Left lung (tissue), 10 donors: ENCODE results near the gene ITIH1. TPM values are rescaled to one million over a fixed set of nuclear protein-coding genes. Genes with fewer than 3 reads are reported as not detected.
"Not testable (repeated sequence)": the region's sequence is repeated elsewhere in the genome, so short reads cannot be mapped to it uniquely, and the experiment has no call there.

Experiments used
- ATAC-seq: fragments of 200-7000 bp; cut with Tn5 transposase; one replicate; pipeline ENCODE4 v1.9.1; 2020; ENCODE audit warnings: moderate library complexity
- DNase-seq, 4 donors: peaks; one replicate each; pipeline ENCODE4 v3.0.0-alpha.2; 2013 to 2020
- H3K27ac ChIP-seq, 2 donors: fragments of 200-600 bp; sonication (generic) in 1 of 2; one replicate each; pipeline versions ENCODE4 v1.5.0 to v1.8.0; 2020 to 2021
- H3K27me3 ChIP-seq, 2 donors: fragments of 200-600 bp; sonication (generic) in 1 of 2; one replicate each; pipeline versions ENCODE4 v1.5.0 to v1.8.0; 2020 to 2021
- H3K36me3 ChIP-seq, 2 donors: fragments of 200-600 bp; sonication (generic) in 1 of 2; one replicate each; pipeline versions ENCODE4 v1.5.0 to v1.8.0; 2020 to 2021
- H3K4me1 ChIP-seq, 2 donors: fragments of 200-600 bp; one replicate each; pipeline ENCODE4 v1.8.0; 2021
- H3K4me3 ChIP-seq, 2 donors: fragments of 200-600 bp; sonication (generic) in 1 of 2; one replicate each; pipeline versions ENCODE4 v1.5.0 to v1.8.0; 2020 to 2021; ENCODE audit warnings: mild to moderate bottlenecking in 1 of 2
- H3K9me3 ChIP-seq, 2 donors: fragments of 200-600 bp; sonication (generic) in 1 of 2; one replicate each; pipeline versions ENCODE4 v1.5.0 to v1.8.0; 2020 to 2021
- intact Hi-C, 2 donors: fragments of 100-400 bp; cut with DNase I; formaldehyde crosslinking; loops; one replicate each; pipeline versions ENCODE4 v1.11.2 to v1.14.2; 2022
- polyA plus RNA-seq, 6 donors: library from polyadenylated mRNA; unstranded; fragments of 120-200 nt; gene quantifications; one replicate each; pipeline ENCODE4 v1.2.1, GENCODE V29; 2013; ENCODE audit not compliant: insufficient read length in 6 of 6
- total RNA-seq, 2 donors: library from RNA; stranded (reverse); fragmentation: NEBNext Ultra II Directional; extraction: Animal tissue kit (Norgen Biotek cat#: 25700); gene quantifications; one replicate each; pipeline ENCODE4 v1.2.1, GENCODE V29; 2021
- TF ChIP-seq, protein P1 (sequence below), 2 donors: fragments of 200-600 bp; sonication (generic) in 1 of 2; IDR thresholded peaks; one replicate each; pipeline versions ENCODE4 v1.5.0 to v1.8.0; 2021; ENCODE audit warnings: antibody characterized with exemption in 2 of 2
- donor health status: DM: no; HTN: yes; CAD: no.
- donor health status: DM: no; HTN: no; CAD: no.

The ITIH1 gene
- total and polyA plus RNA-seq, 8 donors: 0.18 to 0.61 (median 0.45) TPM; not detected in 4

DNA sequence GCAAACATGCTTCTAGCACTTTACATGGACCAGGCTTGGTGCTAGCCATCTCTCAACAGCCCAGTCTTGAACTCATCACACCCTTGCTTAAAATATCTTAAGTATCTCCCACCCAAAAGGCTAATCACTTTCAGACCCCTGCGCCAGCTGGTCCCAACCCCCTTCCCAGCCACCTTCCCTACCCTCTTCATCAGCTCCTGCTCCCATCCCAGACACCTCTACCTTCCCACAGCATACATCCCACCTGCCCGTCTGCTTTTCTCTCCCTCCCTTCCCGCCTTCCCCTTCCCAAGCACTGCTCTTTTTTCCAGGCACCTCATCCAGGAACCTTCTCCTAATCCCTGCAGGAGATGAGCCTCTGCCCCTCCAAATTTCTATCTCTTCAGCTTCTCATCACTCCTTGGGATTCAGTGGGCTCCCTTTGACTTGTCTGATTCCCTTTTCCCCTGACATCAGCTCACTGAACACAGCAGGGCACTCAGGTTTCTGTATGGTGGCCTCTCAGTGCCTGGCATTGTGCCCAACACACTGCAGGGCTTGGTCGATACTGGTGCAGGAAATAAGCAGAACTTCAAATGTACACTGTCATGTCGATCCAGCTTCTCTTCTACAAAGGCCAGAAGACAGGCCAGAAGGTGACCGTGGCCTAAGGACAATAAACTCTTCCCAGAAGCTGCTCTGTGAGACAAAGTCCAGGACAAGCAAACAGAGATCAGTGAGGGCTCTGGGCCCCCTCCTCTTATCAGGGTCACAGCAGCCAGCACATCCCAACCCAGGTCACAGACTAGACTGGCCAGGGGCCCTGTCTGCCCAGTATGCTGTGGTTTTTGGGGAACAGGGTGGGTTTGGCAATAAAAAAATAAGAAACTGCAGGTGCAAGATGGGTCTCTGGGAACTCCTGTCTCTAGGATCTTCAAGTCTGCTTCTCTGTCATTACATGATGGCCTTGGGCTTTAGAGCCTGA, 2.2 kb upstream of the ITIH1 start:
- TF ChIP-seq, protein P1, sequence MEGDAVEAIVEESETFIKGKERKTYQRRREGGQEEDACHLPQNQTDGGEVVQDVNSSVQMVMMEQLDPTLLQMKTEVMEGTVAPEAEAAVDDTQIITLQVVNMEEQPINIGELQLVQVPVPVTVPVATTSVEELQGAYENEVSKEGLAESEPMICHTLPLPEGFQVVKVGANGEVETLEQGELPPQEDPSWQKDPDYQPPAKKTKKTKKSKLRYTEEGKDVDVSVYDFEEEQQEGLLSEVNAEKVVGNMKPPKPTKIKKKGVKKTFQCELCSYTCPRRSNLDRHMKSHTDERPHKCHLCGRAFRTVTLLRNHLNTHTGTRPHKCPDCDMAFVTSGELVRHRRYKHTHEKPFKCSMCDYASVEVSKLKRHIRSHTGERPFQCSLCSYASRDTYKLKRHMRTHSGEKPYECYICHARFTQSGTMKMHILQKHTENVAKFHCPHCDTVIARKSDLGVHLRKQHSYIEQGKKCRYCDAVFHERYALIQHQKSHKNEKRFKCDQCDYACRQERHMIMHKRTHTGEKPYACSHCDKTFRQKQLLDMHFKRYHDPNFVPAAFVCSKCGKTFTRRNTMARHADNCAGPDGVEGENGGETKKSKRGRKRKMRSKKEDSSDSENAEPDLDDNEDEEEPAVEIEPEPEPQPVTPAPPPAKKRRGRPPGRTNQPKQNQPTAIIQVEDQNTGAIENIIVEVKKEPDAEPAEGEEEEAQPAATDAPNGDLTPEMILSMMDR (IDR thresholded peaks at IDR 0.05): no peak
- DNase-seq (peak in 2 of 4 donors; percentile 15 to 30), ATAC-seq (no peak)
- intact Hi-C loops: no loop called here
- Histone ChIP-seq H3K27me3 (no peaks in the 10 kb centered on the region), H3K9me3 (no peaks in the 10 kb centered on the region), H3K4me3 (no peak overlapping the region), H3K4me1 (peaks cover 1 to 8% of the 10 kb centered on the region in 2 donors), H3K27ac (no peak overlapping the region), H3K36me3 (no peaks in the 10 kb centered on the region)

DNA sequence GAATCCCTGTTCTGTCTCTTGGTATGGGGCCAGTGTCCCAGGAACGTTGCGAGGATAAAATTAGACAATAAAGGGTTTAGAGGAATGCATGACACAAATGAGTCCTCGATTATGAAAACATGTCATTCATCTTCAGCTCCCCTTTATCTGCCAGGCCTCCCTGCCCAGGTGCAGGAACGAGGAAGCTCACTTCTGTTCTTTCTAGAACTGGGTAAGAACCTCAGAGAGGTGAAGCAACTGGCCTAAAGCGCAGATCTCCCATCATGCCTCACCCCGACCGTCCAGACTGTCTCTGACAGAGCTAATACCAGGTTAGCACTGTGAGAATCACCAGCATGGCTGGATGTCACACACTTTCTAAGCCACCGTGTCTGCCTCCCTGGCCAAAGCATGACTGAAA, 1.5 kb upstream of the ITIH1 start:
- Histone ChIP-seq H3K36me3 (no peaks in the 10 kb centered on the region), H3K4me3 (no peak overlapping the region), H3K27me3 (no peaks in the 10 kb centered on the region), H3K27ac (no peak overlapping the region), H3K9me3 (no peaks in the 10 kb centered on the region), H3K4me1 (peaks cover 0 to 8% of the 10 kb centered on the region in 2 donors)
- DNase-seq (no peak), ATAC-seq (no peak)
- intact Hi-C loops: no loop called here
- TF ChIP-seq, protein P1 (IDR thresholded peaks at IDR 0.05): no peak

DNA sequence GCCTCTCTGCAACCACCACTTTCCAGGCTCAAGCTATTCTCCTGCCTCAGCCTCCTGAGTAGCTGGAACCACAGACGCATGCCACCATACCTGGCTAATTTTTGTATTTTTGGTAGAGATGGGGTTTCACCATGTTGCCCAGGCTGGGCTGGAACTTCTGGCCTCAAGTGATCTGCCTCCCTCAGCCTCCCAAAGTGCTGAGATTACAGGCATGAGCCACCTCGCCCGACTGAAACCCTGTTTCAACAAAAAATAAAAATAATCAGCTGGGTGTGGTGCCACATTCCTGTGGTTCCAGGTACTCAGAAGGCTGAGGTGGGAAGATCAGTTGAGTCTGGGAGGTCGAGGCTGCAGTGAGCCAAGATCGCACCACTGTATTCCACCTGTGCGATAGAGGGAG, 913 bp upstream of the ITIH1 start:
- H3K27ac ChIP-seq, ATAC-seq, H3K4me3 ChIP-seq, H3K36me3 ChIP-seq, H3K9me3 ChIP-seq, intact Hi-C loops, DNase-seq, H3K4me1 ChIP-seq, H3K27me3 ChIP-seq: not testable (repeated sequence)

DNA sequence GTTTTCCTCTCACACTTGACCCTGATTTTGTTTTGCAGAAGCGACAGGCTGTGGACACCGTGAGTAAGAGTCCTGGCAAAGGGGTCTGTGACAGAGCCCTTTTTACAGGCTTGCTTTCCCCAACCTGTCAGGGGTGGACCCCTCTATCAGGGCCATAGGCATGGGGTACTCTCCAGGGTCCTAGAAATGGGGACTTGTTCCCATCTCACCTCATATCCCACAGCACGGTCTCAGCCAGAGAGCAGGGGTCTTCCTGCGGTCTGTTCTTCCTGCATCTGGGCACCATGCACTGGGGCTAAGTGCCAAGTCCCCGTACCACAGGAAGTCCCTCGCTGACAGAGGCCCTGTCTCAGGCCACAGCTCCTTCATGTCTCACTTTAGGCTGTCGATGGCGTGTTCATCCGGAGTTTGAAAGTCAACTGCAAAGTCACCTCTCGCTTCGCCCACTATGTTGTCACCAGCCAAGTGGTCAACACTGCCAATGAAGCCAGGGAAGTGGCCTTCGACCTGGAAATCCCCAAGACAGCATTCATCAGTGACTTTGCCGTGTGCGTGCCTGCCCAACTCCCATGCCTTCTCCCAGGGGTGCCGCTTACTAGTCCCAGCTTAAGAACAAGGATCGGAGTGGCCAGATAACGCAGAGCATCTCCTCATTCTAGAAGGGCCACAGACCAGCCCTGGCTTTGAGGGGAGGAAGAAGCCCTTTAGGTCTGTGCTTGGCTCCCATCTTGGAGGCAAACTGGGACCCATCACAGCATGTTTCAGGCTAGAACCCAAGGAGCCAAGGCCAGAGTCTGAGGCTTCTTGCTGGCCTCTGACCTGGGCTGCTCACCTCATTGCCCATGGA, 783 bp downstream of the ITIH1 start:
- Histone ChIP-seq H3K4me1 (peaks cover 0 to 8% of the 10 kb centered on the region in 2 donors), H3K27me3 (peaks cover 0 to 9% of the 10 kb centered on the region in 2 donors), H3K4me3 (no peak overlapping the region), H3K36me3 (no peaks in the 10 kb centered on the region), H3K9me3 (no peaks in the 10 kb centered on the region), H3K27ac (no peak overlapping the region)
- peak in 1 of 4 donors; percentile 25 for DNase-seq
- TF ChIP-seq, protein P1 (IDR thresholded peaks at IDR 0.05): no peak
- no peak for ATAC-seq
- intact Hi-C loops: no loop called here

DNA sequence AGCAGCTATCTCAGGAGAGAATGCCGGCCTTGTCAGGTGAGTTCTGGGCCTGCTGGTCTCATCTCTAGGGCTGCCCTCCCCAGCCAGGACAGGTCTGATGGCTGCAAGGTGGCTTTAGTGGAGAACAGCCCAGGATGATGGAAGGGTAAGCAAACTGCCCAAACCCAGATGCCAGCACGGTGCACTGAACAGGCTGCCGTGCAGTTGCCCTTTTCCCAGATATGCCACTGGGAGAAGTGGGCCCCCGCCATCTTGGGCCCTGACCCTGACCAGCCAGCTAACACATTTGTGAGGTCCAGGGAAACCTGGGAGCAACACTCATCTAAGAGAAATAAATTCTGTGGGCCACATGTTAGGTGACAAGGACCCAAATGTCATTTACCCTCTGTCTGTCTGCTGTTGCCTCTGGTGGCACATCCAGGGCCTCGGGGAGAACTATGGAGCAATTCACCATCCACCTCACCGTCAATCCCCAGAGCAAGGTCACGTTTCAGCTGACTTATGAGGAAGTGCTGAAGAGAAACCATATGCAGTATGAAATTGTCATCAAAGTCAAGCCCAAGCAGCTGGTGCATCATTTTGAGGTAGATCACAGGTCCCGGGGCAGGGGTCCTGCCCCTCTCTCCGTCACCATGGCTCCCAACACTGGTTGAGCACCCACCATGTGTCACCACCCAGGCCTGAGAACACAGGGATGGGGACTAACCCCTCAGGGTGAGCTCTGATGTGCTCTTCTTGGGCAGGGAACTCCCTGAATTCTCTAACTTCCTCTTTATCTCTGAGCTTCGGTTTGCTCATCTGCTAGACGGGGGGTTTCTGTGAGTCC, 1.8 kb downstream of the ITIH1 start:
- Histone ChIP-seq H3K4me3 (no peak overlapping the region), H3K4me1 (peaks cover 0 to 8% of the 10 kb centered on the region in 2 donors), H3K36me3 (no peaks in the 10 kb centered on the region), H3K27me3 (peaks cover 0 to 9% of the 10 kb centered on the region in 2 donors), H3K27ac (peak overlapping the region in 1 of 2 donors; percentile 48), H3K9me3 (no peaks in the 10 kb centered on the region)
- ATAC-seq (peak; percentile 30), DNase-seq (no peak)
- TF ChIP-seq, protein P1 (IDR thresholded peaks at IDR 0.05): no peak
- intact Hi-C loops: no loop called here
